GM19395 (cell line): Measurements from ENCODE around the gene SLC4A4.
"Not testable (repeated sequence)": the region's sequence is repeated elsewhere in the genome, so short reads cannot be mapped to it uniquely, and the experiment has no call there.

ENCODE experiments used
- ATAC-seq: cut with Tn5 transposase; IDR thresholded peaks from one replicate; pipeline ENCODE4 v1.9.1; 2021; ENCODE audit warnings: mild to moderate bottlenecking, moderate library complexity; ENCODE audit not compliant: unreplicated experiment

Gene SLC4A4

GRCh38 chr4:71406459-71406963, 67.7 kb downstream of the SLC4A4 start:
- ATAC-seq = no peak

GRCh38 chr4:71408961-71409360, 70.1 kb downstream of the SLC4A4 start:
- not testable (repeated sequence) for ATAC-seq

GRCh38 chr4:71411981-71412380, 73.2 kb downstream of the SLC4A4 start:
- no peak for ATAC-seq

- ATAC-seq = no peak
Observed at GRCh38 chr4:71415491-71415890, 76.7 kb downstream of the SLC4A4 start.

GRCh38 chr4:71417150-71417549, 78.3 kb downstream of the SLC4A4 start:
- ATAC-seq = no peak

GRCh38 chr4:71426381-71427042, 87.7 kb downstream of the SLC4A4 start:
- no peak for ATAC-seq

GRCh38 chr4:71429106-71429505, 90.3 kb downstream of the SLC4A4 start:
- no peak for ATAC-seq

GRCh38 chr4:71429962-71430361, 91.1 kb downstream of the SLC4A4 start:
- ATAC-seq = no peak

GRCh38 chr4:71430609-71431008, 91.8 kb downstream of the SLC4A4 start:
- ATAC-seq = no peak

- ATAC-seq = no peak
Observed at GRCh38 chr4:71440612-71441011, 101.8 kb downstream of the SLC4A4 start.

- ATAC-seq = no peak
Observed at GRCh38 chr4:71441186-71442169, 102.7 kb downstream of the SLC4A4 start.

- ATAC-seq = no peak
Observed at GRCh38 chr4:71442336-71442735, 103.5 kb downstream of the SLC4A4 start.

- no peak for ATAC-seq
Observed at GRCh38 chr4:71444395-71444794, 105.6 kb downstream of the SLC4A4 start.

- ATAC-seq = no peak
Observed at GRCh38 chr4:71445811-71446210, 107.0 kb downstream of the SLC4A4 start.

GRCh38 chr4:71446479-71447081, 107.8 kb downstream of the SLC4A4 start:
- no peak for ATAC-seq

- ATAC-seq = no peak
Observed at GRCh38 chr4:71449040-71449439, 110.2 kb downstream of the SLC4A4 start.

- ATAC-seq = no peak
Observed at GRCh38 chr4:71449878-71450277, 111.1 kb downstream of the SLC4A4 start.

- ATAC-seq = no peak
Observed at GRCh38 chr4:71453531-71453930, 114.7 kb downstream of the SLC4A4 start.

GRCh38 chr4:71456841-71457240, 118.0 kb downstream of the SLC4A4 start:
- no peak for ATAC-seq

- ATAC-seq = no peak
Observed at GRCh38 chr4:71460371-71460770, 121.6 kb downstream of the SLC4A4 start.

GRCh38 chr4:71461422-71461821, 122.6 kb downstream of the SLC4A4 start:
- ATAC-seq = no peak
